Thyroid gland (tissue), 4 donors: Measurements from ENCODE around the gene WFDC6.

Experiments
- CTCF ChIP-seq, 6 experiments: fragments of 200-600 bp in 3 of 6; fragments of 450-650 bp in 3 of 6; sonication (generic) in 3 of 6; IDR thresholded peaks; one replicate each; pipeline ENCODE4 v1.5.1; 2016 to 2019; ENCODE audit warnings: antibody characterized with exemption in 6 of 6, mild to moderate bottlenecking in 2 of 6, inconsistent platforms in 1 of 6, moderate library complexity in 1 of 6
- POLR2A ChIP-seq, 2 donors: fragments of 450-650 bp; IDR thresholded peaks; one replicate each; pipeline ENCODE4 v1.6.1; 2017; ENCODE audit warnings: antibody characterized with exemption in 2 of 2, mild to moderate bottlenecking in 2 of 2, moderate library complexity in 1 of 2

- TF ChIP-seq CTCF (IDR thresholded peaks at IDR 0.05): no peak
- no peak for TF ChIP-seq POLR2A (IDR thresholded peaks at IDR 0.05)
These were observed 21.0 kb downstream of the WFDC6 start for GRCh38 chr20:45518282-45518681.
